Colon (tissue), 2 donors: ENCODE results near the gene TAGAP.
"Not testable (repeated sequence)": the region's sequence is repeated elsewhere in the genome, so short reads cannot be mapped to it uniquely, and the experiment has no call there.

Experiments
- FAIRE-seq: peaks from 2 replicates; lab custom pipeline; 2012; peaks lifted over from hg19 to GRCh38; lab: Jason Lieb, UNC
- donor health status: control.
- donor health status: control.

The TAGAP gene

DNA sequence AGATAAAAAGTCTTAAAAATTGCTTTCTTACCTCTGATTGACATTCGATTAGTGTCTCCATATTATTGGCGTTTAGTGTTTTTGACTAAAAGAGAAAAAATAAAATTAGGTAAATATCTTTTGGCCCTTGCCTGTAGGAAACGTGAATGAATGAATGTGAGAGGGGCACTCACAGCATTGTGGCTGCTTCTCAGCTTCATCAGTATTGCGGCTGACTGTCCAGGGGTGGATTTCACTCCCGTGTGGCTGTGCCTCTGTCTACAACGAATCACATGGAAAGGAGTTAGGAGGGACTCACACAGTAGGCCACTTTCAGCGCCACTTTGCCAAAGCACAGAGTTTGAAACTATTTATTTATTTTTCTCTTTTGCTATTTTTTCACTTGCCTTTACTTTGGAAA, 844 bp downstream of the TAGAP start:
- no peak for FAIRE-seq

DNA sequence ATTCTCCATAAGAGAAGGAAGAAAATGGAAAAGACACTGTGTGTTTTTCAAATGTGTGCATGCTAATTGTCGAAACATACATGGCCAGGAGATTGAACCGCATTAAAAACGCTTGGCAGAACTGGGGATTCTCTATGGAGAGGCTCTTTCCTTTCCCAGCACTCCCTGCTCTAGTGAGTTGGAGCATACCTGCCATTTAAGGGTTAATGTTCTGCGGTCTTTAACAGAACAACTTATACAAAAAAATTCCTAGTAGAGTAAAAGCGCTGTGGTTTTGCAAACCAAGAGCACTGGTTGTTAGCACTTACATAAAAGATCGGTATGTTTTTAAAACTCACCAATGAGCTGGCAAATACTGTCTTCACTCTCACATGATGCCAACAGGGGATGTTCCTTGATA, 1.5 kb downstream of the TAGAP start:
- FAIRE-seq: no peak

DNA sequence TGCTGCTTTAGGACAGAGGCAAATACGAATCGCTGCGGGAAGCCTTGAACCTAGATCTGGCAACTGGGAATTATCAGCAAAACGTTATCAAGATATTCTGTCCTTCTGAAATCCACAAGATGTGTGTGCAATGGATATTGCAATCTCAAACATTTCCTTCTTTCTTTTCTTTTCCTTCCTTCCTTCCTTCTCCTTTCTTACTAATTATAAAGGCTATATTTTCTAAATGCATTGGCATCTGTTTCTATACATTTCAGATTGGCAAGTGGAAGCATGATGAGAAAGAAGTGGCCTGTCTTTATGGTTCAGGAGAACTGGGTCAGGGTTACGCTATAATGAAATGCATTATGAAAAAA, 2.0 kb downstream of the TAGAP start:
- FAIRE-seq: no peak

DNA sequence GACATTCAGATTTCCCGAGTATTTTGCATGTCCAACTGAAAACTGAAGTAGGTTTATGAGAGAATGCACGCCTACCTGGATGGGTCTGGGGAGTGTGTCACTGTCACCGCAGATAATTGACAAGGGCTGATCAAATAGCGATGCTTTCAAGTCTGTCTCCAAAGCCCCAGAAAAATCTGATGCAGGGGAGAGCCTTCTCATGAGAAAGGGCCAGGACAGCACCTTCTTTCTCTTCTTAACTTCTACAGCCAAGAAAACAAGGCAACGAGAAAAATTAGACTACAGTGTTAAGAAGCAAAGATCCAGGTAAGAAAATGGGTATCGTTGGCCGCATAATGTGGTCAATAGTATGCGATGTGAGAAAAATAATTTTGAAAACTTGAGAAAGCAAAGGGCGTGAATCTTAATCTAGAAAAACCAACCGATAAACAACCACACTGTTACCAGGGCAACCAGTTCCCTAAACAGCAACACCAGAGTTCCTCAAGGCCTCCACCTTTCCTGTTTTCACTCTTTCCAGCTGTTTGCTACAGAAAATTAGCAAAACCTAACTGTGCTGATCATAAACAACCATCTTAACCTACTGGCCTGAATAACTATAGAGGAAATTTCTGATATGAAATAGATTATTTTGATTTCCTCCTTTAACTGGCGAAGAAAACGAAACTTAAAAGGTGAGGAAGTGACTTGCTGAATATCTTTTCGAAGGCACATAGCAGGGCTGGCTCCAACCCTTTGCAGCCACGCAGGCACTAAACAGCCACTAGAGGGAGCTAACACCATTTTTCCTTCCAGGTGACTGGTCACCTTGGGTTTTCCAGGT, 2.6 kb downstream of the TAGAP start:
- FAIRE-seq: peak; percentile 62

DNA sequence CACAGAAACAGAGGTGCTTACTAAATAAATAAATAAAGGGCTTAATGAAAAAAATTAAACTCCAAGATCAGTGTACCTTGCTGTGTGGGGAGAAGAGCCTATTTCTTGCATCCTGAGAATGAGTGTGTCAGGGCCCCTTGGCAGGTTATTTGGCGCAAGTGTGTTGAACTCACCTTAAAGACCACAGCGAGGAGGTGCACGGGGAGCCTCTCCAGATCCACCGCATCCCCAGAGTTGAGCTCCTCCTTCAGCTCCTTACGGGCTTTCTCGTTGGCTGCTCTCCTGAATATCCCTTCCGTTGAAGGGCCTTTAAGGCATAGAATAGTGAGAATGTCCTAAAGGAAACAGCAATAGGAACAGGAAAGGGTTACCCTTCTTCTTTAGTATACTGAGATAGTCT, 3.6 kb downstream of the TAGAP start:
- no peak for FAIRE-seq

- FAIRE-seq: no peak
Measured at GRCh38 chr6:159039885-159040258, 4.9 kb downstream of the TAGAP start.

DNA sequence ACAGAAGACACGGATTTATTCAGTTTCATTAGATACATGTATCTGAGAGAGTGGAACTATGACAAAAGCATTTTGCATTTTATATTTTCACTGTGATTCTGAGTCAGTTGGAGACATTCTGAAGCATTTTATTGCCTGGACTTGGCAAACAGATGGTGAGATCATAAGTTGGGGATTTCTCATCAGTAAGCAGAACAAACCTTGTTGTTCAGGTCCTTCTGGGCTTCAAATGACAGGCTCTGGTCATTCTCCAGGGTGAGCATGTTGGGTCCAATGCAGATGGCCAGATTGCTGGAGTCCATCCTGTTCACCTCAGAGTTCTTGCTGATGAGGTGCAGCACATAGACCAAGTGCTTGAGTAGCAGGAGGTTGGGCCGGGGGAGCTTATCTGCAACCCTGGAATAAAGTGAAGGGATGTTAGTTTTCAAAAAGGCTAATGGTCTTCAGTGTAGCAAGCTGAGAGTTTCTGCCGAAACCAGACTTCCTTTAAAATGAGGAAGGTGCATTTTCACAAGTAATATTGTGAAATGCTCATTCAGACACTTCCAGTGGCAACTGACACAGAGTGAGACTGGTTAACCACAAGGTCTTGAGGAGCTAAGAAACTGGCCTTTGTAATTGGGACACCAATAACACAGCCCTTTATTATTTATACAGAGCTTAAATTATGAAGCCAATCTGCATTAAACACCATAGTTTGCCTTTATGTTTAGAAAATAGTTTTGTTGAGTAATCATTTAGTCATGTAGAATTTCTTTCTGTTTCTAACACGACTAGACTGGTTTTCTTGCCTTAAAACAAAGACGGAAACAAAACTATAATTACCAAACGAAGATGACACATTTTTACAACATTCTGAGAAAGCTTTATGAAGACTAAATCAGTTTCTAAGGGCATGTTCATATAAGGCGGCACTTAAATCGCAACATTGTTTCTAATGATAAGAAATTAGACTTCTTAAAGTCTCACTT, 5.6 kb downstream of the TAGAP start:
- FAIRE-seq: no peak

GRCh38 chr6:159038318-159038717, 6.5 kb downstream of the TAGAP start:
- not testable (repeated sequence) for FAIRE-seq

GRCh38 chr6:159037756-159038290, 7.0 kb downstream of the TAGAP start:
- FAIRE-seq: no peak

- FAIRE-seq: no peak
Measured at GRCh38 chr6:159036673-159037072, 8.1 kb downstream of the TAGAP start.

- FAIRE-seq: no peak
Measured at GRCh38 chr6:159035891-159036290, 8.9 kb downstream of the TAGAP start.

- FAIRE-seq: no peak
Measured at GRCh38 chr6:159033160-159034049, 11.4 kb downstream of the TAGAP start.

DNA sequence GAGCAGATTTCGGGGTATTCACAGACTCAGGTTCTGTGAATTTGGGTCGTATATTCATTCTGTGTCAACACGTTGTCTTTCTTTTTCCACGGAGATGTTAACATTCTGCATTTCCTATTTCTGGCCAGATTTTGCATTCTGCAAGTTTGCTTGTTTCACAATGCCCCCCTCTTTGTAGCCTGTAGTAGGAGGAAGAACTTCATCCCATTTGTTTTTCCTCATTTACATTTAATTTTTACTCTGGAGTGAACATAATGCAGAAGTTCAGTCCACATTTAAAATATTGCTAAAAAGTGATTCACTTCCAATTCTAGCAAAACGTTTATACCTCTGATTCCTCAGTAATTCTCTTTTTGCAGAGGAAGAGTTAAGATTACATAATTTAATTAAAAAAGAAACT, 12.9 kb downstream of the TAGAP start:
- no peak for FAIRE-seq

DNA sequence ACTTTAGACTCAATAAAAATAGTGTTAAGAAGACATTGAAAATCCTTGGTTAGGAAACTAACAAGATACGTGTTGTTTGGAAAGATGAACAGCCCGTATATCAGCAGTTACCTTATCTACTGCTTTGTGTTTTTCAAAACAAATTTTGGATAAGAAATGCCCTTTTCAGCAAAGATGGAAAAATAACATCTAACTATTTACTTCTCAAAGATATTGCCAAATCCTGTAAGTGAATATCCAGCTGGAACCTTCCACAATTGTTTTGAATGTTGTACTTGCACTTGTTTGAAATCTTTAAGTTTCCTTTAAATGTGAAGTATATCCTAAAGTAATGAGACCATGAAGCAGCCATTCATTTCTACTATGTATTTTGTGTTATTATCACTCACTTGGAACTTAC, 14.6 kb downstream of the TAGAP start:
- FAIRE-seq: no peak

DNA sequence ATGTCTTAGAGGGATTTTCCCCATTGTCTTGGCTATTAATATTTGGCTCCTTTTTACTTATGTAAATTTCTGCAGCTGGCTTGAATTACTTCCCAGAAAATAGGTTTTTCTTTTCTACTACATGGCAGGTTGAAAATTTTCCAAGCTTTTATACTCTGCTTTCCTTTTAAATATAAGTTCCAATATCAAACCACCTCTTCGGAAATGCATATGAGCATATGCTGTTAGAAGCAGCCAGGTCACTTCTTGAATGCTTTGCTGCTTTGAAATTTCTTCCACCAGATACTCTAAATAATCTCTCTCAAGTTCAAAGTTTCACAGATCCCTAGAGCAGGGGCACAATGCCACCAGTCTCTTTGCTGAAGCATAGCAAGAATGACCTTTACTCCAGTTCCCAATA, 19.6 kb downstream of the TAGAP start:
- not testable (repeated sequence) for FAIRE-seq

- no peak for FAIRE-seq
Measured at GRCh38 chr6:159023893-159024292, 20.9 kb downstream of the TAGAP start.

- FAIRE-seq: no peak
Measured at GRCh38 chr6:159020011-159020410, 24.8 kb downstream of the TAGAP start.

DNA sequence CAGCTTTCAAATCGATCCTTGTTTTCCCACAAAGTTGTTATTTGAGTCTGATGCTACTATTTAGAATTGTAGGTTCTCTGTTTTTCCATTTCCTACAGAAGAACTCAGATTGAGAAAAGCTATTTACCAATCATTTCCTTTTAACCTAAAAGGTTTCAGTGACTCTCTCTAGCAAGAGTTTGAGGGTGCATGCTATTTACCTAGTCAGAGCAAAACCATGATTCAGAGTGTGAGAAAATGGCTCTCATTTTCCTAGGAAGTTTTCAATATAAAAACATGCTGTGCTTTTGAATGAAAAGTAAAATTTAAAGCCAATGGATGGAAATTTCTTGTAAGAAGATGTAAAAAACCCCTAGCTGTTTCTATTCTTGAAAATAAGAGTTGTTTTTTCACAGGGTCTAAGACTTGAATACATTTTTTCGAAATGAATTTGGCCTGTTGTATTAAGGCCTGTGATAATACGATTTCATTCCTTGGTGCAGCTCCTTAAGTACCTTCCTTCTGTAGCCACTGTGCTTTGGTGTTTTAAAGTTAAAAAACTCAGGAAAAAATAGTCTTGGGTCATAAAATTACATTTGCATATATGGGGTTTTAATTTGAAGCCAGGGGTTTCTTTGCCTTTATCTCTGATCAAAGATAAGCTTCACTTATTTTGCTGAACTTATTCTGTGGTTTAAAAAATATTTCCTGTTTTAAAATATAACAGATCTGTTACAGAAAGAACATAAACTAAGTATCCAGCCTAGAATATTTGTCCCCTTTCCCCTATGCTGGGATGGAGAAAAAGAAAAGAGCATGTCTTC, 26.8 kb downstream of the TAGAP start:
- FAIRE-seq: no peak

- FAIRE-seq: no peak
Measured at GRCh38 chr6:159014406-159014805, 30.4 kb downstream of the TAGAP start.

- FAIRE-seq: no peak
Measured at GRCh38 chr6:159013229-159013628, 31.6 kb downstream of the TAGAP start.

DNA sequence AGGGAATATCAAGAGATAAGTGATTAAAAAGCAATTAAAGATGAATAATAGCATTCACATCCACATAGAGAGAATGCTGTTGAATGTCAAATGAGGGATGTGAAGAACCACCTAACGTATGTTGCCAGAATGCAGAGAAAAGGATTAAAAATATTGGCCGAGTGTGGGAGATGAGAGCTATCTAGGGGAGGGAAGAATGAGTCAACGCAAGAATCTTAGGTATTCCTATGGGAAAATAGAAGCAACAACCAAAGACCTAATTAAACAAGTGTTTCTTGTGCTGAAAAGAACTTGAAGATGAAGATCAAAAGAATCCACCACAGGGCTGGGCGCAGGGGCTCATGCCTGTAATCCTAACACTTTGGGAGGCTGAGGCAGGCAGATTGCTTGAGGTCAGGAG, 32.6 kb downstream of the TAGAP start:
- FAIRE-seq: no peak
